ENCODE results near the gene CD38.

Gene CD38

GRCh38 chr4:15783676-15784075 lies 5.5 kb downstream of the CD38 start:
- CTCF ChIA-PET = interaction anchor here (0.8 kb wide), 1 partner anchor 173 kb away, joined by 4 read pairs; no protein-coding TSS in a partner anchor
- no peaks in the 10 kb centered on the region for H3K36me3 ChIP-seq (ENCODE audit: control insufficient read depth in 2 of 2, insufficient read depth in 1 of 2, low read length in 2 of 2)
- H3K27ac ChIP-seq (ENCODE audit: extremely low read depth, low read depth, low read length) = no peak overlapping the region
- POLR2A ChIA-PET = no interaction called here
- H3K9me3 ChIP-seq (ENCODE audit: control insufficient read depth, insufficient read depth, low read depth, low read length) = no peaks in the 10 kb centered on the region
- H3K4me1 ChIP-seq (ENCODE audit: control insufficient read depth, insufficient read depth, low read length) = no peaks in the 10 kb centered on the region
- H3K4me3 ChIP-seq (ENCODE audit: low read depth, low read length) = no peak overlapping the region
- TF ChIP-seq ZNF654 (tag by site-specific recombination; IDR thresholded peaks at IDR 0.05; ENCODE audit: low read depth) (no peak), ZNF837 (tag by site-specific recombination; IDR thresholded peaks at IDR 0.05) (no peak), HOXA7 (CRISPR knock-in tag; IDR thresholded peaks at IDR 0.05; ENCODE audit: borderline replicate concordance) (no peak), SCRT2 (tag by site-specific recombination; IDR thresholded peaks at IDR 0.05) (no peak), ZNF791 (tag by site-specific recombination; IDR thresholded peaks at IDR 0.05) (no peak), ZNF239 (tag by site-specific recombination; IDR thresholded peaks at IDR 0.05) (no peak), ZNF544 (tag by site-specific recombination; IDR thresholded peaks at IDR 0.05) (no peak), ZNF555 (tag by site-specific recombination; conservative IDR thresholded peaks at IDR 0.05) (no peak), PRDM2 (tag by site-specific recombination; IDR thresholded peaks at IDR 0.05; ENCODE audit: borderline replicate concordance) (no peak), ZNF114 (tag by site-specific recombination; IDR thresholded peaks at IDR 0.05) (no peak), ZNF704 (tag by site-specific recombination; IDR thresholded peaks at IDR 0.05) (no peak), ZNF311 (tag by site-specific recombination; IDR thresholded peaks at IDR 0.05; ENCODE audit: borderline replicate concordance) (no peak)

GRCh38 chr4:15784959-15785634 lies 7.0 kb downstream of the CD38 start:
- Histone ChIP-seq H3K36me3 (ENCODE audit: control insufficient read depth in 2 of 2, insufficient read depth in 1 of 2, low read length in 2 of 2) (no peaks in the 10 kb centered on the region), H3K4me3 (ENCODE audit: low read depth, low read length) (no peak overlapping the region), H3K9me3 (ENCODE audit: control insufficient read depth, insufficient read depth, low read depth, low read length) (no peaks in the 10 kb centered on the region), H3K4me1 (ENCODE audit: control insufficient read depth, insufficient read depth, low read length) (no peaks in the 10 kb centered on the region), H3K27ac (ENCODE audit: extremely low read depth, low read depth, low read length) (no peak overlapping the region)
- ChIA-PET POLR2A (no interaction called here), CTCF (interaction anchor here (0.9 kb wide), 1 partner anchor 20 kb away, joined by 3 read pairs; no protein-coding TSS in a partner anchor)
- TF ChIP-seq INSM2 (tag by site-specific recombination; IDR thresholded peaks at IDR 0.05) (no peak), ZBTB7A (tag by site-specific recombination; IDR thresholded peaks at IDR 0.05; ENCODE audit: low read depth) (no peak), ZNF248 (tag by site-specific recombination; IDR thresholded peaks at IDR 0.05) (no peak), GLIS2 (tag by site-specific recombination; IDR thresholded peaks at IDR 0.05) (no peak)

Data from HEK293 (cell line).